ENCODE data around the gene C19orf67. TPM values are rescaled to one million over a fixed set of nuclear protein-coding genes. Genes with fewer than 3 reads are reported as not detected.

C19orf67 gene
- total RNA-seq, 1 experiment from 2014 or later: 0.39 TPM

- no peak overlapping the region for H2BK12ac ChIP-seq (ENCODE audit: insufficient read length, low read depth, low read length)
These were observed 22.2 kb upstream of the C19orf67 start for GRCh38 chr19:14107581-14108461.

More at GRCh38 chr19:14107581-14108461, 22.2 kb upstream of the C19orf67 start:
- H3K4me1 Mint-ChIP-seq: peaks cover 10 to 12% of the 10 kb centered on the region in 2 experiments
- H3K27ac ChIP-seq (ENCODE audit: insufficient read length, low read depth, low read length): no peak overlapping the region
- H4K20me1 ChIP-seq (ENCODE audit: control insufficient read depth, insufficient read depth, insufficient read length): no peaks in the 10 kb centered on the region
- H3K9ac ChIP-seq (ENCODE audit: extremely low read depth, insufficient read length, low read length): no peak overlapping the region
- no peak for DNase-seq
- no peaks in the 10 kb centered on the region for H3K27me3 ChIP-seq (ENCODE audit: insufficient read depth, low read length)
- H3K27me3 Mint-ChIP-seq (ENCODE audit: low read depth): no peaks in the 10 kb centered on the region
- no peak overlapping the region for H3K4ac ChIP-seq (ENCODE audit: low read depth, low read length)
- H3K56ac ChIP-seq (ENCODE audit: insufficient read length, low read depth, low read length): no peak overlapping the region
- no peak overlapping the region for H3K14ac ChIP-seq (ENCODE audit: insufficient read depth, low read length)
- no peak overlapping the region for H4K8ac ChIP-seq (replicated peaks; ENCODE audit: insufficient read length, low read depth, low read length)
- no peaks in the 10 kb centered on the region for H3K9me3 Mint-ChIP-seq
- no peak overlapping the region for H4K91ac ChIP-seq (ENCODE audit: insufficient read length, low read depth, low read length)
- H3K18ac ChIP-seq (ENCODE audit: insufficient read length, low read depth, low read length): no peak overlapping the region
- H3K4me2 ChIP-seq (ENCODE audit: insufficient read depth, insufficient read length, low read length): no peak overlapping the region
- no peak overlapping the region for H2BK20ac ChIP-seq (ENCODE audit: low read depth, low read length, poor library complexity, severe bottlenecking)
- no peak overlapping the region for H2BK5ac ChIP-seq (ENCODE audit: insufficient read length, low read length)
- H3K4me1 ChIP-seq (ENCODE audit: insufficient read depth, low read length): peaks cover 2% of the 10 kb centered on the region; the same call in 1 of the 2 replicates
- no peak overlapping the region for H2AK5ac ChIP-seq (ENCODE audit: insufficient read length, low read length)
- H3T11ph ChIP-seq (ENCODE audit: low read length): no peak overlapping the region
- H3K27ac Mint-ChIP-seq: peak overlapping the region in 2 of 3 experiments; percentile 55 to 83; a peak in 1 of 7 replicates
- H4K5ac ChIP-seq (ENCODE audit: insufficient read length, low read depth, low read length): no peak overlapping the region
- no peak overlapping the region for H2AFZ ChIP-seq (ENCODE audit: low read length)
- peaks cover 2 to 11% (median 3%) of the 10 kb centered on the region in 3 experiments; a peak in 3 of 7 replicates for H3K36me3 Mint-ChIP-seq (ENCODE audit: insufficient read depth in 1 of 3, low read depth in 3 of 3)
- H2BK15ac ChIP-seq (ENCODE audit: low read depth, low read length): no peak overlapping the region
- WGBS (ENCODE audit: extremely low coverage, insufficient read length, low lambda C conversion rate): no CpG with 5 or more reads among the region's 23 CpGs
- no peak overlapping the region for H2BK120ac ChIP-seq (ENCODE audit: low read depth, low read length, poor library complexity, severe bottlenecking)
- no peaks in the 10 kb centered on the region for H3K79me2 ChIP-seq (ENCODE audit: insufficient read depth, low read length)
- no peaks in the 10 kb centered on the region for H3K23me2 ChIP-seq (ENCODE audit: insufficient read length, low read depth, low read length, poor library complexity, severe bottlenecking)
- H3K4me3 Mint-ChIP-seq: no peak overlapping the region
- H3K23ac ChIP-seq (ENCODE audit: insufficient read length, low read depth, low read length): no peak overlapping the region
- H3K9me3 ChIP-seq (ENCODE audit: control insufficient read depth, low read depth, low read length): no peaks in the 10 kb centered on the region
- TF ChIP-seq, protein P1, sequence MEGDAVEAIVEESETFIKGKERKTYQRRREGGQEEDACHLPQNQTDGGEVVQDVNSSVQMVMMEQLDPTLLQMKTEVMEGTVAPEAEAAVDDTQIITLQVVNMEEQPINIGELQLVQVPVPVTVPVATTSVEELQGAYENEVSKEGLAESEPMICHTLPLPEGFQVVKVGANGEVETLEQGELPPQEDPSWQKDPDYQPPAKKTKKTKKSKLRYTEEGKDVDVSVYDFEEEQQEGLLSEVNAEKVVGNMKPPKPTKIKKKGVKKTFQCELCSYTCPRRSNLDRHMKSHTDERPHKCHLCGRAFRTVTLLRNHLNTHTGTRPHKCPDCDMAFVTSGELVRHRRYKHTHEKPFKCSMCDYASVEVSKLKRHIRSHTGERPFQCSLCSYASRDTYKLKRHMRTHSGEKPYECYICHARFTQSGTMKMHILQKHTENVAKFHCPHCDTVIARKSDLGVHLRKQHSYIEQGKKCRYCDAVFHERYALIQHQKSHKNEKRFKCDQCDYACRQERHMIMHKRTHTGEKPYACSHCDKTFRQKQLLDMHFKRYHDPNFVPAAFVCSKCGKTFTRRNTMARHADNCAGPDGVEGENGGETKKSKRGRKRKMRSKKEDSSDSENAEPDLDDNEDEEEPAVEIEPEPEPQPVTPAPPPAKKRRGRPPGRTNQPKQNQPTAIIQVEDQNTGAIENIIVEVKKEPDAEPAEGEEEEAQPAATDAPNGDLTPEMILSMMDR (conservative IDR thresholded peaks at IDR 0.05): no peak
- no peaks in the 10 kb centered on the region for H3K79me1 ChIP-seq (ENCODE audit: insufficient read depth, low read depth, low read length, poor library complexity, severe bottlenecking)

All from H9 (cell line).